H1 (cell line): ENCODE results near the gene TMEM174. TPM values are rescaled to one million over a fixed set of nuclear protein-coding genes. Genes with fewer than 3 reads are reported as not detected.

Source experiments
- CHD2 ChIP-seq: IDR thresholded peaks from 2 replicates; pipeline ENCODE4 v1.6.1; 2012; ENCODE audit warnings: low read length, improper control_type of control experiment
- CHD7 ChIP-seq: fragments of 300-600 bp; sonication (generic); IDR thresholded peaks from 2 replicates; pipeline ENCODE4 v1.7.1; 2012; ENCODE audit warnings: low read length, moderate library complexity, mild to moderate bottlenecking, inconsistent platforms; ENCODE audit not compliant: insufficient replicate concordance
- EGR1 ChIP-seq: IDR thresholded peaks from 2 replicates; pipeline ENCODE4 v1.6.1; 2011; ENCODE audit warnings: low read depth, low read length, borderline replicate concordance
- SIRT6 ChIP-seq: IDR thresholded peaks from one replicate; pipeline ENCODE4 v1.7.1; 2012; ENCODE audit warnings: low read length, inconsistent platforms
- SP4 ChIP-seq: IDR thresholded peaks from 2 replicates; pipeline ENCODE4 v1.6.1; 2012; ENCODE audit warnings: low read length, inconsistent platforms
- TAF1 ChIP-seq: IDR thresholded peaks from 2 replicates; pipeline ENCODE4 v1.6.1; 2011; ENCODE audit warnings: mild to moderate bottlenecking, low read depth, low read length
- polyA plus RNA-seq, 7 experiments: library from polyadenylated mRNA; depleted of rRNA in 3 of 7; stranded (reverse) in 5 of 7; unstranded in 2 of 7; fragments of >200 nt in 5 of 7; fragments of 200-250 nt in 2 of 7; gene quantifications; 1 replicate in 5 of 7; 2 replicates in 1 of 7; 4 replicates in 1 of 7; pipeline versions ENCODE4 v1.2.1 to v1.2.3, GENCODE V29; 2011 to 2013; ENCODE audit warnings: missing spikeins in 2 of 7, mixed read lengths in 2 of 7
- total RNA-seq: library from RNA; stranded (reverse); fragmentation: NEBNext Ultra II Directional; extraction: Animal tissue kit (Norgen Biotek cat#: 25700); gene quantifications from 2 replicates; pipeline ENCODE4 v1.2.1, GENCODE V29; 2021

The TMEM174 gene
- total and polyA plus RNA-seq, 2 of the 8 experiments (the other 6 are each of a cell fraction or from before 2014, with no cell fraction given): not detected

GRCh38 chr5:73151766-73152410, 21.1 kb upstream of the TMEM174 start (continued):
- TF ChIP-seq TAF1: no peak
- no peak for TF ChIP-seq SP4
- no peak for TF ChIP-seq EGR1
- no peak for TF ChIP-seq CHD7
- no peak for TF ChIP-seq SIRT6
- TF ChIP-seq CHD2: no peak
- TF ChIP-seq, all 59 proteins: peak for 0
